Ectodermal cell (in vitro differentiated cells): ENCODE results near the gene GMPS.
"Not testable (repeated sequence)": the region's sequence is repeated elsewhere in the genome, so short reads cannot be mapped to it uniquely, and the experiment has no call there.

Source experiments
- H3K27ac ChIP-seq: 2 replicates; pipeline ENCODE4 v1.7.0; 2013; ENCODE audit warnings: mild to moderate bottlenecking, low read depth, low read length; ENCODE audit not compliant: insufficient read depth, poor library complexity, severe bottlenecking
- H3K27me3 ChIP-seq: 2 replicates; pipeline ENCODE4 v1.7.0; 2013; ENCODE audit warnings: mild to moderate bottlenecking, low read length; ENCODE audit not compliant: insufficient read depth, control insufficient read depth, poor library complexity, severe bottlenecking
- H3K36me3 ChIP-seq: one replicate; pipeline ENCODE4 v1.7.0; 2013; ENCODE audit warnings: low read length; ENCODE audit not compliant: control insufficient read depth, insufficient read depth
- H3K4me1 ChIP-seq: one replicate; pipeline ENCODE4 v1.7.0; 2013; ENCODE audit warnings: low read length; ENCODE audit not compliant: control insufficient read depth, insufficient read depth
- H3K4me3 ChIP-seq: 2 replicates; pipeline ENCODE4 v1.7.0; 2013; ENCODE audit warnings: low read depth, low read length, control low read depth; ENCODE audit not compliant: insufficient read depth
- H3K9me3 ChIP-seq: 2 replicates; pipeline ENCODE4 v1.7.0; 2013; ENCODE audit warnings: mild to moderate bottlenecking, low read length, moderate library complexity; ENCODE audit not compliant: control insufficient read depth
- WGBS, 2 experiments: methylation state at CpG; one replicate each; pipeline ENCODE4 v1.1.7; 2013; ENCODE audit warnings: missing lambda C conversion rate in 2 of 2; 5-methylcytosine and 5-hydroxymethylcytosine counted together

GMPS gene

DNA sequence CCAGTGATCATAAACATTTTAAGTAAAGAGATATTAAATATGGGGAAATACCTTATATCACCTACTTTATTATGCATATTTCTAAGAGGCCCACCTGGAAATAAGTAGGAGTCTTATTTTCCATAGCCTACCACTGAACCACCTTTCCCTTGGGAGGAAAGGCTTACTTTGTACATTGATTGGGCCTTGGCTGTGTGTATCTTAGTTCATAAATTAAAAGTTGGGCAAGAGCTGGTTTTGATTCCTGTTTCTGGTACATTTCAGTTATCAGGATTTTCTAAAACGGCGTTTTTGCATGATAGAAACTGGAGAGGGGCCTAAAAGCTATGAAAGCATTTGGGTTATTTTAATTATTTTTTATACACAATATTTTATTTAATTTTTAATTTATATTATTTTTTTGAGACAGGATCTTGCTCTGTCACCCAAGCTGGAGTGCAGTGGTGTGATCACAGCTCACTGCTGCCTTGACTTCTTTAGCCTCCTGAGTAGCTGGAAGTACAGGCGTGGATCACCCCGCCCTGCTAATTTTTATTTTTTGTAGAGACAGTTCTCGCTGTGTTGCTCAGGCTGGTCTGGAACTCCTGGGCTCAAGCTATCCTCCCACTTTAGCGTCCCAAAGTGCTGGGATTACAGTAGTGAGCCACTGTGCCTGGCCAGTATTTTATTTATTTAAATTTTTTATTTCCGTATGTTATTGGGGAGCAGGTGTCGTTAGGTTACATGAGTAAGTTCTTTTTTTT lies 2.6 kb downstream of the GMPS start:
- Histone ChIP-seq H3K27ac (no peak overlapping the region), H3K4me1 (peaks cover 7% of the 10 kb centered on the region), H3K36me3 (no peaks in the 10 kb centered on the region), H3K27me3 (no peaks in the 10 kb centered on the region), H3K4me3 (no peak overlapping the region), H3K9me3 (no peaks in the 10 kb centered on the region)
- WGBS, 2 experiments: 66 to 83% methylated on average over 4 to 8 of the region's 8 CpGs

DNA sequence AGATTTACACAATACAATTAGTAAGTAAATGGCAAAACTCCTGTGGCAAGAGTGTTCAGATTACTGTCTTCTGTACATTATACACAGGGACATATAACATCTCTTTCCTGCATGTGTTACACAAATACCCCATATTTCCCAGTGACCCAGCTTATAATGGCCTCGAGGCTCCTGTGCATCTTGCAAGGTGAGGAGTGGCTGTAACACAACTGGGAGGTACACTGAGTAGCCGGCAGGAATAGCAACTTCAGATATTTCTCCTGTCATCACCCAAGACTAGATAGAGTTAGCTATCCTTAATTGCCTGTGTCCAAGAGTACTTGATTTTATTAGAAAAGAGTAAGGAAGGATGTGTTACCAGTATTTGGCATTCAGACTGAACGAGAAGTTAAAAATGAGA lies 5.6 kb downstream of the GMPS start:
- Histone ChIP-seq H3K27ac (no peak overlapping the region), H3K9me3 (no peaks in the 10 kb centered on the region), H3K4me1 (no peaks in the 10 kb centered on the region), H3K4me3 (no peak overlapping the region), H3K27me3 (no peaks in the 10 kb centered on the region), H3K36me3 (no peaks in the 10 kb centered on the region)
- 83 to 87% methylated on average over 3 of the region's 3 CpGs for WGBS, 2 experiments

DNA sequence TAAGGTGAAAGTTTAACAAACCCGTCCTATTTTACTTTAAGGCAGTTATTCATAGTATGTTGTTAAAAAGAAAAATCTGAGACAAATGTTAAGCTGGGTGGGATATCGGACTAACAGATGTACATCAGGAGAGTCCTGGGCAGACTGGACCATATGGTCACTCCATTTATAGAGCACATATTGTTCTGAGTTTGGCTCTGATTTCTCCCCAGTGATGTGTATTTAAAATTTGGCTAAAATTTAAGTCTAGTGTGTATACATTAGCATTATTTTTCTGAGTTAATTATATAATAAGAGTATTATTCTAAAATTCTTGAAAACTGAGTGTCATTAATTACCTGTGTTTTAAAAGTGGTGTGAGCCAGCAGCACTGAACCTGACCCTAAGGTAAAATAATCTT lies 6.1 kb downstream of the GMPS start:
- no peaks in the 10 kb centered on the region for H3K36me3 ChIP-seq
- H3K4me1 ChIP-seq: no peaks in the 10 kb centered on the region
- H3K27ac ChIP-seq: no peak overlapping the region
- H3K9me3 ChIP-seq: no peaks in the 10 kb centered on the region
- H3K4me3 ChIP-seq: no peak overlapping the region
- no peaks in the 10 kb centered on the region for H3K27me3 ChIP-seq
- 97 to 98% methylated on average over 2 of the region's 2 CpGs for WGBS, 2 experiments

DNA sequence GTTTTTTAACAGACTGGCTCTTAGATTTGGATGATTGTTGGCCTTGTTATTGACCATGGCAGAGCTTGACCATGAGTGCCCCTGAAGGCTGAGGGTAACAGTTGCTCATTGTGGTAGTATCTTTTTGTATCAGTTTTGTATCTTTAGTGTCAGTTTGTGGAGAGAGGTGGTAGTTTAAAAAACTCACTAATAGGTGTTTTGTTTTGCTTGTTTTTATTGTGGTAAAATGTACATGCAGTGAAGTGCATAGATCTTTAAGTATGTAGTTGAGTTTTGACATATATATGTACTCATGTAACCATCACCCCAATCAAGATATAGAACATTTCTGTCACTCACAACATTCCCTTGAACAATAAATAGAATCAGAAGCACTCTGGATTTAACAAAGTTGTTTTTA lies 9.8 kb downstream of the GMPS start:
- no peaks in the 10 kb centered on the region for H3K4me1 ChIP-seq
- no peaks in the 10 kb centered on the region for H3K36me3 ChIP-seq
- H3K27me3 ChIP-seq: no peaks in the 10 kb centered on the region
- no peaks in the 10 kb centered on the region for H3K9me3 ChIP-seq
- no peak overlapping the region for H3K4me3 ChIP-seq
- no peak overlapping the region for H3K27ac ChIP-seq

DNA sequence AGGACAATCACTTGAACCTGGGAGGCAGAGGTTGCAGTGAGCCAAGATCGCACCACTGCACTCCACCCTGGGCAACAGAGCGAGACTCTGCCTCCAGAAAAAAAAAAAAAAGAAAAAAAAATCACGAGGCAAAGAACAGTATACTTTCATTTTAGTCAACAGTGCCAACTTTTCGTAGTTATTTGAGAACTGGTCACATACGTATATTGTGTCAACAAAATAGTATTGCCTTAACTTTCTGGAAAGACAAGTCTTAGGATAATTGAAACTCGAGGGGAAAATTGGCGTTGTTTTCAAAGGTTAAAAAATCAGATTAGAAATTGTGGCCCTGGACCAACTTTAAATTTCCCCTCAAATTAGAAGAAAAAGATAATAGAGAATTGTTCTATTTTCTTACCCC lies 13.8 kb downstream of the GMPS start:
- Histone ChIP-seq H3K9me3 (no peaks in the 10 kb centered on the region), H3K27me3 (no peaks in the 10 kb centered on the region), H3K36me3 (no peaks in the 10 kb centered on the region), H3K4me3 (no peak overlapping the region), H3K27ac (no peak overlapping the region), H3K4me1 (no peaks in the 10 kb centered on the region)
- WGBS, 2 experiments: 90 to 97% methylated on average over 6 to 7 of the region's 7 CpGs

DNA sequence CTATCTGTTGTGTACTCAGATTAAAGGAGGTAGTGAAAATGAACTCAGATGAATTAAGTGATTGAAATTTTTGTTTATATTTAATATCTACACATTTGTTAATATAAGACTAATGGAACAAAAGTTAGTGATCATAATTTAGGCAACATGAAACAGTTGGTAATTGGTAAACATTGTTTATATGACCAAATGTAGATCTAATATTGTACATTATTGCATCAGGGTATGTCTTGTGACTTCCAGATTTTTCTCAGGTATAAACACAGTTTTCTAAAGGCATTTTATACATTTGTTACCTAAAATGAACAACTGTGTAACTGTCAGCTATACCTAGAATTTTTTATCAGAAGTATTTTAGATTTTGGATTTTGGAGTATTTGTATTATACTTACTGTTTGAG lies 14.8 kb downstream of the GMPS start:
- H3K9me3 ChIP-seq: no peaks in the 10 kb centered on the region
- no peaks in the 10 kb centered on the region for H3K36me3 ChIP-seq
- no peaks in the 10 kb centered on the region for H3K27me3 ChIP-seq
- no peak overlapping the region for H3K27ac ChIP-seq
- no peak overlapping the region for H3K4me3 ChIP-seq
- no peaks in the 10 kb centered on the region for H3K4me1 ChIP-seq

DNA sequence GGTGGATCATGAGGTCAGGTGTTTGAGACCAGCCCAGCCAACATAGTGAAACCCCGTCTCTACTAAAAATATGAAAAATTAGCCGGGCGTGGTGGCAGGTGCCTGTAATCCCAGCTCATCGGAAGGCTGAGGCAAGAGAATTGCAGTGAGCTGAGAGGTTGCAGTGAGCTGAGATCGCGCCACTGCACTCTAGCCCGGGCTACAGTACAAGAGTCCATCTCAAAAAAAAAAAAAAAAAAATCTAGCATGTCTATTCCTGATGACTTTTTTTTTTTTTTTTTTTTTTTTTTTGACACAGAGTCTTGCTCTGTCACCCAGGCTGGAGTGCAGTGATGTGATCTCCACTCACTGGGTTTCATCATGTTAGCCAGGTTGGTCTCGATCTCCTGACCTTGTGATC lies 15.9 kb downstream of the GMPS start:
- WGBS, 2 experiments: 96% methylated on average over 5 to 8 of the region's 8 CpGs
- not testable (repeated sequence) for H3K27me3 ChIP-seq, H3K27ac ChIP-seq, H3K4me3 ChIP-seq, H3K4me1 ChIP-seq, H3K9me3 ChIP-seq, H3K36me3 ChIP-seq

DNA sequence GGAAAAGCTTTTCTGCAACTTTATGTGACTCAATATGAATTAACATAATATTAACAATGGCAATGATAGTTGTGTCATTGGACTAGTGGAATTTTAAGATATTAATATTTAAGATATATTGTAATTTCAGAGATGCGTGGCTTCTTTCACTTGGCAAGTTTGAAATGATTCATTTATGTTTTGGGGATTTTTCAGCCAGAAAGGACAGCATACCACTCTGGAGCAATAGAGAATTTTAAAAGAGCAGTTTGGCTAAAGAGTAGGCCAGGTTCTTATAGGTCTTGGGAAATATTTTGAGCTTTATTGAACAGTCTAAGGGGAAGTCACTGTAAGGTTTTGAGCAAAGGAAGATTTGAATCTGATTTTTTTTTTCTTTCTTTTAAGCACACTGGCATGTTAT lies 16.5 kb downstream of the GMPS start:
- WGBS, 2 experiments: 94 to 100% methylated on average over 1 of the region's 1 CpG
- Histone ChIP-seq H3K4me3 (no peak overlapping the region), H3K9me3 (no peaks in the 10 kb centered on the region), H3K36me3 (no peaks in the 10 kb centered on the region), H3K4me1 (no peaks in the 10 kb centered on the region), H3K27me3 (no peaks in the 10 kb centered on the region), H3K27ac (no peak overlapping the region)

DNA sequence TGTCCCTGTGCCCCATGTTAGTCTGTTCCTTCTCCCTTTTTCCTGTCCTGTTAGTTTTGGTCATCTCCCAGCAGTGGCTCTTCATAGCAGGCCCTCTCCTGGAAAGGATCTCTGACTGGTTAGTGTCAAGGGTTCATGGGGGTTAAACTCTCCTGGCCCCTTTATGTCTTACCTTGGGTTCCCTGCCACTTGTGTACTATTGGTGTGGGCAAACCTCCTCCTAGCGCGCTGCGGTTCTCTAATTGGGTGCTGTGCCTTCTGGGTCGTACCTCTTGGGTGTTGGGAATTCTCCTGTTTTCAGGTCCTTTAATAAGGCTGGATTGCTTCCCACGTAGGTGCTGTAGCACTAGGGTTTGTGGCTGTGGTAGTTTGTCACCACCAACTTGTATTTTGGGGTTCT lies 18.8 kb downstream of the GMPS start:
- 95 to 99% methylated on average over 5 of the region's 5 CpGs for WGBS, 2 experiments
- Histone ChIP-seq H3K36me3 (peaks cover 3% of the 10 kb centered on the region), H3K27me3 (no peaks in the 10 kb centered on the region), H3K4me1 (no peaks in the 10 kb centered on the region), H3K27ac (no peak overlapping the region), H3K4me3 (no peak overlapping the region), H3K9me3 (no peaks in the 10 kb centered on the region)

DNA sequence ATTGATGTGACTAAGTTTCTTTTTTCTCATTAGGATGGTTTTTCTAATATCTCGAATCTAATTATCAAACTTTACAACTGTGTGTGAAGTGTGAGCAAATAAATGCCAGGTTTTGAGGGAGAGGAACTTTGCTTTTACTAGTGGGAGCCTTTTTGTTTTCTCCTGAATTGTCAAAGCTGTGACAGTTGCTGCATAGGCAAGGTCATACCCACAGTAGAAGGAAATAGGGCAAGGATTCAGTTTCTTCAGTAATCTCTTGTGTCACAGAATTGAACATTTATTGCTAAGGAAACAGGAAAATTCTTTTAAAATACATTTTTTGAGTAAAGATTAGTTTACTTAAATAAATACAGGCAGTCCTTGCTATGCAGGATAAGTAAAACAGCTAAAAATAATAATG lies 19.5 kb downstream of the GMPS start:
- no peak overlapping the region for H3K27ac ChIP-seq
- H3K9me3 ChIP-seq: no peaks in the 10 kb centered on the region
- peaks cover 10% of the 10 kb centered on the region for H3K36me3 ChIP-seq
- no peaks in the 10 kb centered on the region for H3K4me1 ChIP-seq
- no peak overlapping the region for H3K4me3 ChIP-seq
- WGBS, 2 experiments: 80 to 91% methylated on average over 1 of the region's 1 CpG
- no peaks in the 10 kb centered on the region for H3K27me3 ChIP-seq

DNA sequence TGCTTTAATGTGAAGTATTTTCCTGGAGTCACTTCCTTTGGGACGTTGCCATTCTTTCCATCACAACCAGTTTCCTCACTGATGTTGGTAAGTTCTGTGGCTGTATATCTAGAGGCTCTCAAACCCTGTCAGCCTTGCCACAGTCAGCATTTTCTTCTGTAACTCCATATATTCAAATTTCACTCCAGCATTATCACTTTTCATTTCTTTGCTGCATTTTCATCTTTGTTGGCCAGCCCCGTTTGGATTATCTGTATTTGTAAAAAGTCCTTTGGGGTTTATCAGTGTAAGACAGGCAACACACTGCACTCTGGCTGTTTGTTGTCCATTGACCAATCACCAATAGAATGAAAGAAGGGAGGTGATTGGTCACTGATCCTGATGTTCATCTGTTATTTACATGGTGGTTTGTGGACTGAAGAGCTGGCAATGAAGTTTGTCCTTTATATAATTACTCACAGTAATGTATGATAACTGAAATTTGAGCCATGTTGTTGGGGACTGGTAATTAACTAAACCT lies 20.3 kb downstream of the GMPS start:
- no peak overlapping the region for H3K27ac ChIP-seq
- 83 to 92% methylated on average over 1 to 2 of the region's 2 CpGs for WGBS, 2 experiments
- no peak overlapping the region for H3K4me3 ChIP-seq
- no peaks in the 10 kb centered on the region for H3K27me3 ChIP-seq
- no peaks in the 10 kb centered on the region for H3K4me1 ChIP-seq
- no peaks in the 10 kb centered on the region for H3K9me3 ChIP-seq
- peaks cover 17% of the 10 kb centered on the region for H3K36me3 ChIP-seq
